Germinal center (tissue), 1 donor: ENCODE data around the gene FANCC.

ENCODE experiments used
- DNase-seq: peaks from one replicate; pipeline ENCODE4 v3.0.0; 2012; ENCODE audit warnings: mixed read lengths, low spot score

Gene FANCC

DNA sequence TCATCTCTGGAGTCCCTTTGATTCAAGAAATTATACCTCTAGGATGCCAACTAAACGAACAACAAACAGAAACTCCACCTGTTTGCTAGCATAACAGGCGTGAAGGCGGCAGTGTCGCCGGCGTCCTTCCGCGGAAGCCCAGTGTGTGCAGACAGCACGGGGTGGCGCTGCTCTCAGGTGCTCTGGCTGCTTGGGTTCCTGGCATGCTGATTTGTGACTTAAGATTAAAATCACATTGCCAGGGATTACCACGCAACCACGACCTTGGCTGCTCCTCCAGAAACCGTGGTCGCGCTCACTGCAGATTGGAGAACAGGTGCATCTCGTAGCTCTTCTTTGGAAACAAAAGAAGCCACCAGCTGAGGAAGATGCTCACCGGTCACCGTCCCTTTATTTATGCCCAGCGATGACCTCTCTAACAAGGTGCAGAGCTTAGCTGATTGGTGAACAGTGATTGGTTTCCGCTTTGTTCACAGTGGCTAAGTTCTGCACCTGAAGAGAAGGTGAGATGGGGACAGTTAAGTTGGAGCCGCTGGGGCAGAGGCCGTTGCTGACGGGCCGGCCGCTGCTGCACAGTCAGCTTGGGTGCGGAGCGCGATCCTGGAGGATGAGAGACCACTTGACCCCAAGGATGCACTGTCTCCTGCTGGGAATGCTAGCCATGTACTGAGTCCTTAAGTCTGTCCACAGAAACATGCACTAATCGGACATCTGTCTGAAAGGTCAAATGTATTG, 232.3 kb downstream of the FANCC start:
- DNase-seq = no peak

DNA sequence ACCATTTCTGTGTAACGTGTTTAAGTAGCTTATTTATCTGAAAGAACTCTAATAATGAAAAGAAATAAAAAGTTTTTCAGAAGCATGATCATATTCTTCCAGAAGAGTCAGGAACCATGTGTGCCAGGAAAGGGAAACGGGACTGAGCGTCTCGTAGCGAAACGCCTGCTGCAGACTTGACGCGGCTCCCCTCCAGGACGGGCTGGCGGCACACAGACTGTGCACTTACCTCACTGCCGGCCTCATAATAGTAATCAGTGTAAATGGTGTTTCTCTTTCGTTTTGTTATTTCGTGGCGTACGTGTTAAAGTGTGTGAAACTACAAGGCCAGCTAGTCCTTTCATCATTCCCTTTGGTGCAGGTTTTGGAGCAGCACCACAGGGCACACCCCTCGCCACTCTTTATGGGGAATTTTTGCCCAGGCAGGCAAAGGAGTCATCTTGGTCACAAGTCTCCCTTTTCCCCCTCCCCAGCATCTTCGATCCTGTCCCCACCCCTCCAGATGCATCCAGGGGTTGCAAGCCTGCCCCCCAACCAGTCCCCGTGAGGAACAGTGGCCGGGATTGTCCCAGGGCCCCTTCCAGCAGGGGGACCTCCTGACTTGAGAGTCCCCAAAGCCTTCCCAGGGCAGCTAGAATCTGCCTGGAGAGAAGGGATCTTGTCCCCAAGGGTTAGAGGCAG, 233.1 kb downstream of the FANCC start:
- DNase-seq = no peak

DNA sequence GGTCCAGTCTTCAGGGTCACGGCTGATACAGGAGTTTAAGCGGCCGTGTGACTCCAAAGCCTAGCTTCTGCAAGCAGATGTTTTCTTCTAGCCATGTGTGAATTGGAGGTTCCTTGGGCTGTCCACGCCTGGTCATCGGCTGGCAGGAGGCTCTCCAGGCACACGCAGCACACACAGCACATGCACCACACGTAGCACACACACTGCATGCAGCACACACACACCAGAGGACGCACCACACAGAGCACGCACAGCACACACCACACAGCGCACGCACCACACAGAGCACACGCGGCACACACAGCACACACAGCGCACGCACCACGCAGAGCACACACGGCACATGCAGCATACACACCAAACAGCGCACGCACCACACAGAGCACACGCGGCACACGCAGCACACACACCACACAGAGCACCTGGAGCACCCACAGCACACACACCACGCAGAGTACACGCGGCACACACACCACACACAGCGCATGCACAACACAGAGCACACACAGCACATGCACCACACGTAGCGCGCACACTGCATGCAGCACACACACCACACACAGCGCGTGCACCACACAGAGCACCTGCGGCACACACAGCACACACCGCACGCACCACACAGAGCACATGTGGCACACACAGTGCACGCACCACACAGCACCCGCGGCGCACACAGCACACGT, 234.3 kb downstream of the FANCC start:
- DNase-seq = no peak

DNA sequence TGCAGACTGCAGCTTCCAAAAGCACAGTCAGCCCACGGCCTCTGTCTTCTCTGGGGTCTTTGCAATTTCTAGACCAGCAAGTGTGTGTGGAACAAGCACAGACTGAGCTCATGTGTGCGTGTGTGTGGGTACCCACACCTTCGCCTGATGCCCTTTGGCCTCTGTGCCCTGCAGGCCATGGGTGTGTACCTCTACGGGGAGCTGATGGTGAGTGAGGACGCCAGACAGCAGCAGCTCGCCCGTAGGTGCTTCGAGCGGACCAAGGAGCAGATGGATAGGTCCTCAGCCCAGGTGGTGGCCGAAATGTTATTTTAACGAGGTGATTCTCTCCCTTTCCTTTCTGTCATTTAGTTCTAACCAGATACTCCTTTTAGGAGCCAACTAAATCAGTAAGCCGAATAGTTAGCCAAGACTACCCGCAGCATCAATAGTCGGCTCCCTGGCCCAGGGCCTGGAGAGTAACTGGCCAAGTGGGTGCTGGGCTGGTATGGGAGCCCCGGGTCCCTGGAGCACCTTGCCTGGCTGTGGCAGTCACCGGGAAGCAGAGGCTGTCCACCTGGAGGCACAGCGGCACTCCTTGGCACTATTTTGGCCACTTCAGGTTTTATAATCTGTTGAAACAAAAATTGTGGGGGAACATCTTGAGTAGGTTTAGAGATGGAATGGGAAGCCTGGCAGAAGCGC, 235.0 kb downstream of the FANCC start:
- no peak for DNase-seq

DNA sequence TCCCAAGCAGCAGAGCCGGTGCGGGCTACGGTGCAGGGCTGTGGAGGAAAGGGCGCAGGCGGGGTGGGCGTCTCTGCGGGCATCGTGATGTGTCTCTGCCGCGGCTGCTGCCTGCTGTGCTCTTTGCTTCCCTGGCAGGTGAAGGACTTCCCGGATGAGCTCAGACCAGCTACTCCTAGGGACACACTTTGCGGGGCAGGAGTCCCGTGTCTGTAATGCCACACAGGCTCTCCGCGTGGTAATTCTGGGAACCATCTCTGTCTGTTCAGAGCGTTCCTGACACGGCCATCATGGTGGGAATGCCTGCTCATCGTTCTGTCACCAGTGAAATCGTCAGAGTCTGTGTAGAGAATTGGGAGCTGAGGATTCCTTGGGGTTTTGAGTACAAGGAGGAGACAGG, 235.5 kb downstream of the FANCC start:
- no peak for DNase-seq

DNA sequence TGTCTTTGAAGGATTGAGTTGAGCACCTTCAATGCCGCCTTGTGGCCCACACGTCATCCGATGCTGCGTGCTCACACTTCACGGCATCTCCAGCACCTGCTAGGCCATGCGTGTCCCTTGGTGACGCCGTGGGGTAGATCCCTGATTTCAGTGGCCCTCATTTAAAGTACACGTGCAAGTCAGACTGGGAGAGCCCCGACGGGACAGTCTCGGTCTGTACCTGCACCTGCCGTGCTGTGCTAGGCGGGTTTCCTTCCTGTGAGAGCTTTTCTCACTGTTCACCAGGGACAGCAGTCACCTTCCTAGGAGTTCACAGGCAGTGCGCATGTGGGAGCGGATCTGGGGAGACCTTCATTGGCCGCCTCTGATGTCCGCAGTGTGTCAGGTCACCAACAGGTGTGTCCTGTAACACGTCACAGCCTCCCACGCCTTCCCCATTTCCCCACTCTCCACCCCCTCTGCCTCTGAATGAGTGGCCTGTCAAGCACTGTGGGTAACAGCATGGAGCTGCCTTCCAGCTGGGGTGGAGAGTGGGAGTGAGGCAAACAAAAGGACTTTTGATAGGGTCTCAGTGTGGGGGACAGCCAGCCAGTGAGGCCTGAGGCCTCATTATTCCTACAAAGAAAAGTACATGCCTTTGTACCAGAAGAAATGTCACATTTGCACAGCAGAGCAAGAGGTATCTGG, 236.4 kb downstream of the FANCC start:
- no peak for DNase-seq

DNA sequence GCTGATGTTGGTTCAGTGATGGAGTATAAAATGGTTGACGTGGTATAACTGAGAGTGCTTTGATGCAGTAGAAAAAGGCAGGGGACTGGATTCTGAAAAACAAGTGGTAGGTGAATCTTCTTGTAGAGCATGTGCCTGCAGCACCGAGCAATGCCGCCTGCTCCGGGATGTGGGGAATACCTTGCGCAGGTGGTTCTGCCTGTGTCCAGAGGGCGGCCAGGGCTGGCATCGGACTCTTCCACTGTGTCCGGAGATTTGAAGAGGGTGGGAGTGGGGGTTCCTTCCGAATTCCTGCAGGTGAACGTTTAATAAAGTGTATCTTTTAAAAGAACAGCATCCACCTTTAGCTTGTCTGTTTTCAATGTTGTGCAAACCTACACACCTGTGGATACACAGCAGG, 238.0 kb downstream of the FANCC start:
- no peak for DNase-seq

DNA sequence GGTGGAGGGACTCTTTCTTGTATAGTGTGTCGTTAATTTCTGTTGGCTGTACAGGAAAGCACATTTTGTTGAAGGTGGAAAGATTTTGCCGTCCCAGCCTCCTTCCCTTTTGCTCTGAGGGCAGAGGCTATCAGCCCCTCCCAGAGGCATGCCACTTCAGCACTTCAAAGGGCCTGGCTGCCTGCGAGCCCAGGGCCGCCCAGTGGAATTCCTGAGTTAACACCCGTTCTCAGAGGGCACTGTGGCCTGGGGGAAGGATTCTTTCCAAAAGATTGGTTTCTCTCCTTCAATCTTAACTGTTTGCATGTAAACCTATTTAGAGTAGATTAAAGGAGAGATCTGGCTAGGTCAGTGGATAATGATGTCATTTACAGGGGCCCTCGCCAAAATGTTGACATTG, 238.6 kb downstream of the FANCC start:
- no peak for DNase-seq

DNA sequence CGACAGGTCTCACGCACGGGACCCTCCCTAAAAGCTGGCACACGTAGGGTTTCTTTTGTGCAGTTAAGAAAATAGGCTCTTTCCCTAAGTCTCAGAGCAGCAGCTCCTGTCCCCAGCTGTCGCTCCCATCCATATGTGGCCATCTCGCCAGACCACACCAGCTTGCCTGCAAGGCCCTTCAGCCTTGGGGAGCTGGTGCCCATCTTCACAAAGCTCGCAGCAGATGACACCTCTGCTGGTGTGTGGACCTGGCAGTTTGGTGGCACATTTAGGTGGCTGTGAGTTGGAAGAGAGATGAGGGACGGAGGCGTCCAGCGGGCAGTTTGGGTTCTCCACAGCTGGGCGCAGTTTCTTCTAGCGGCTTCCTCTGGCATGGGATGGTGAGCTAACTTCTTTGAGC, 239.0 kb downstream of the FANCC start:
- no peak for DNase-seq

DNA sequence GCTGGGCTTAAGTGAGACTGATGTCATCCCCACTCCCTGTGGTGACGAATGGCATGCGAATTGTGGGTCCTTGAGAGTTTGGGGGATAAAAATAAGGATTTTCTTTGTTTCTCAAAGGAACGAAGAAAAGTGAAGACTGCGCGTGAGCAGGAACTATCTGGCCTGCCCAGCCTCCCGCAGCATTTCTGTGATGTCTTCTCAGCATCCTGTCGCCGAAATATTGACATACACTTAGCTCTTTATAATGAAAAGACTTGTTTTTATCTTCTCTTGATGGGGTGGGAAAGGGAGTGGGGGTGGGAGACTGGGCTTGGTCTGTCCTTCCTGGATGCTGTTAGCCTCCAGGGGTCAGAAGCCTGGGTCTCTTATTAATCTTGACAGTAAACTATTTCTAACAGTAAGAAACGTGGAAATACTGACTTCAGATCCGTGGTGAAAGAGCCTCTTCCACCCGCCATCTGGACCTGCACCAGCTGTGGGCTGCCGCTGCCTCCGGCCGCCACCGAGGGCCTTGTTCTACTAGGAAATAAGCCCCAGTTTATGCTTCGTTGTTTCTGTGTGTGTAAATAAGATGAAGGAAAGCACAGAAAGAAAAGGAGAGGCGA, 239.6 kb downstream of the FANCC start:
- DNase-seq = no peak

DNA sequence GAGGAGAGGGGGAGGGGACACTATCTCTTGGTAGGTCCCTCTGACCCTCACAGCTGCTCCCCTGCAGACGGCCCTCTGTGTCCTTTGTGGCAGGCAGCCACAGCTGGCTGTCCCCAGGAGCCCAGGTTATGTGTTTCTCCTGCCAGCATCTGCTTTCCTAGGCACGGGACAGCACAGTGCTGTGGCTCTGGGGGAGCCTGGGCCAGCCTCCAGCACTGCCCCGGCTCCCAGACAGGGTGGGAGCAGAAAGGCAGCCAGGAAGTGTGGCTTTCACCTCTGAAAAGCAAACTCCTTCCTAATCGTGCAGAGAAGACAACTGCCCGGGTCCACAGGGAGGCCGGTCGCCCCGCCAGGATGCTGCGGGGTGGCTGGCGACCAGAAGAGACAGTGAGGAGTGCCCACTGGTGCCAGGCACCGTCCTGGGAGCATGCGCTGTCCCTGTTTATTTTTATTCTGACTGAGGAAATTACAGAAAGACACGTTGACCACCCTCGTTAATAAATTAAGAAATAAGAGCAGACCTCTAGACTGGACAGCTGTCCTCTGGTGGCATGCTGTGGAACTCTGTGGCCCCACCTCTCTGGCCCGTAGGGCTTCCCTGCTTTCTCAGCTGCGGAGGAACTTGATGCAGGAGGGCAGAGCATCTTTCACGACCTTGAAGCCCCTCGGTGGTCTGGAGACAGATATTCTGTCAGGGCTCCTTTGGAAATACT, 240.3 kb downstream of the FANCC start:
- no peak for DNase-seq

DNA sequence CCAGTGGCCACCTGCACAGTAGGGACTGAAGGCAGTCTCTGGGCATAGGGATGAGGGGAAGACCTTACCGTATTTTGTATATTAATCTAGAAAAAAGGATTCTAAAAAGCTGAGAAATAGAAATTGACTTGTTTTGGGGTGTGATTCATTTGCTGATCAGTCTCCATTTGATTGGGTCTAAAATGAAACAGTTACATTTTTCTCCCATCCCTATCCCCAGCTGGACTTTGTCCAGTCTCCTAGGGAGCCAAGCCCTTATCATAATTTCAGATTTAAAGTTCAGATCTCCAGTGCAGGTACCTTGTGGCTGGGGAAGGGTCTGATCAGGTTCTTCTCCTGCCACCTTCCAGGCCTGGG, 240.8 kb downstream of the FANCC start:
- DNase-seq = no peak

DNA sequence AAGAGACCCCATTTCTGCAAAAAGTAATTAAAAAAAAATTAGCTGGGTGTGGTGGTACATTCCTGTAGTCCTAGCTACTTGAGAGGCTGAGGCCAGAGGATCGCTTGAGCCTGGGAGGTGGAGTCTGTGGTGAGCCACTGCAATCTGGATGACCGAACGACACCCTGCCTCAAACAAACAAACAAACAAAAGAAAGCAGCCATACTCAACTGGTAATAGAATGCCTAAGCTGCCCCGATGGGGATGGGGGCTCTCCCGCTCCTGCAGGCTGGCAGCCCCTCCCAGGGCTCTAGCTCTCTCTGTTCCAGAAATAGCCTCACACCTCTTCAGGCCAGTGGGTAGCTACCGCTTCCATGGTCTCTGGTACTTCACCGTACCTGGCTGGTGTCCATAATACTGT, 241.8 kb downstream of the FANCC start:
- no peak for DNase-seq

DNA sequence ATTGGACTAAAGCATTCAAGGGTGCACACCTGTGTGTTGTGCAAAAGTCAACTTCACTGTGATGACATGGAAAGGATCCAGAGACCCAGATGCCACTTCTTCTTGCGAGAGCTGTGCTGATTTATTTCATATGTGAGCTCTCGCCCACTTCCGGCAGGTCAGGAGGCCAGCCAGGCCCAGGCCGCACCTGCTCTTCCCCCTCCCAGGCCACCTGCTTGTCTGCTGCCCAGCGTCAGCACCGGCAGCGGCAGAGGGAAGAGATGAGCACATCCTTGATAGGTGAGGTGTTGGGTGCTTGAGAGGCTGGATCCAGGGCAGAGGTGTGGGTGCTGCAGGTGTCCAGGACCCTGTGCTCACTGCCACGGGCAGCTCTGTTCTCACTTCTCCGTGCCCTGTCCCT, 242.9 kb downstream of the FANCC start:
- DNase-seq = no peak

DNA sequence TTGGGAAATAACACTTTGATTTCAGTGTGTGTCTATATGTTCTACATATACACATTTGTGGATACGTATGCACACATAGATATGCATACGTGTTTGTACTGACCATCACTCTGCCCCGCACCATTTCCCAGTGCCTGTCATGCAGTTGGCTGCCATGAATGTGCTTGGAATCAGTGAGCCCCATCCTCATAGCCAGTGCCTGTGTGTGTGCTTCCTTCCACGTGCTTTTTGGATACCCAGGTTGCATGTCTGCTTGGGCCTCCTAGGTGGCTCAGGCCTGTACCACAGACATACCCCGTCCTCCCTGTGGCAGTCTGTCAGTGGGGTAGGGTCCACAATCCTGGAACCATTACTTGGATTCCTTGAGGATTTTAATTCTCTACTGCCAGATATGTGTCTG, 243.6 kb downstream of the FANCC start:
- no peak for DNase-seq

DNA sequence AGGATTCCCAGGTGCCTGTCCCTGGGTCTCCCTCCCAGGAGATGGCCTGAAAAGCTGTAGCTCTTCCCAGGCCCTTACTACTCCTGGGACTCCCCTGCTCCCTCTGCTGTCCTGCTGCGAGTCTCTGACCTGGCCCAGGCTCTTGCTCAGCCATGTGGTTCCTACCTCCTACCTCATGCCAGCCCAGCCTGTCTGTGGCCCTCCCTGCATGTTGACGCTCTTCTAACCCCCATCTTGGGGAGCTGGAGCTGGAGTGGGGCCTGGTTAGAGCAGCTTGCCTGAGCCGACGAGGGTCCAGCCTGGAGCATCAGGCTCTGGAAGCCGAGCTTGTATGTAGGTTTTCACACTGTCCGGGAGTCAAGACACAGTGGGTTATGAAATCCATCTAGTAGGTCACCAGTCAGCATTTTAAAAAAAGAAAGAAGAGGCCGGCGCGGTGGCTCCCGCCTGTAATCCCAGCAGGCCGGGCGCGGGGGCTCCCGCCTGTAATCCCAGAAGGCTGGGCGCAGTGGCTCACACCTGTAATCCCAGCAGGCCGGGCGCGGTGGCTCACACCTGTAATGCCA, 244.4 kb downstream of the FANCC start:
- no peak for DNase-seq

DNA sequence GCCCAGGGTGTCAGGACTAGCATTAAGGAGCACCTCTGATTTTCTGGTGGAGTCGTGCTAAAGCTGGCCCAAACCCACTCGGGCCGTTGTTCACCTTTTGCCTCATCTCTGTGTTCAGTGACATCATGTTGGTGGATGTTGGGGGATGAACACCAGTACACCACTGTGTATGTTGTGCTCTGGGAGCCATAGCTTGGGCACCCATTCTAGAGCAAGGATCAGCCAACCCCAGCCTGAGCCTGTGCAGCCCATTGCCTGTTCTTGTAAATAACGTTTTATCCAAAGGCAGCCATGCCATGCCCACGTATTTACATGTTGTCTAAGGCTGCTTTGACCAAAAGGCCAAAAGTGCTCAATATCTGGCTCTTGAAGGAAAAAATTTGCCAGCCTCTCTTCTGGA, 245.6 kb downstream of the FANCC start:
- DNase-seq = no peak

DNA sequence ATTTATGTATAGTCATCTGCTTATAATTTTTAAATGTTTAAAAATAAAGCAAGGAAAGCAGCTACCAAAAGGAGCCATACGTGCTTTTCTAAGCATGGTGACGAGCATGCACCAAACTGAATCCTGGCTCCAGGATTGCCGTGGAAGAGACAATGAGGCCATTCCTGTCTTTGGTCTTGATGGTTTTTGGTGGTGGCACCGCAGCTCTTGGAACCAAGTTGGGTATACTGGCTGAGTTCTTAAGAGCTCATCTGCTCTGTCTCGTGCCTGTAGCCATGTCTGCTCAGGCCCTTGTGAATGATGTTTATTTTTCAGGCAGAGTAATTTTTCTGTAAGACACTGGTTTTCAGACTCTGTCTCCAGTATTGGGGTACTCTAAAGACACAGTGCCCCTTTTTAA, 246.1 kb downstream of the FANCC start:
- DNase-seq = no peak

DNA sequence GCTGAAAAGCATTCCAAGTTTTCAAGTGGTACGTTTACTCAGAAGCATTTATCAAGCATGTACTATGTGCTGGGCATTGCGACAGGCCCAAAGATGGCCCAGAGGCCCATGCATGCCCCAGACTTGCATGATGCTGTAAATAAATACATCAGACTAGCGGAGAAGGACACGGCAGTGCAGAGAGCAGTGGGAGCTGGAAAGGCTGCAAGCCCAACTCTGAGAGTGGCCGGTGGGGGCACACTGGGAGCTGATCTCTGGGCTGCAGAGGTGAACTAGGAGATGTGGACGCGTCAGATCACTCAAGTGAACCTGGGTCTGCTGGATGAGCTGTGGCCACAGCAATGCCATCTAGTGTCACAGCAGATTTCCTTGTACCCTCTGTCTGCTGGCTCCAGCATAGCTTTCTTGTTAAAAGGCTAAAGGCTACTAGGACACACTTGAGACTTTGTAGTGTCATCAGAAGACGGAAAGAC, 246.9 kb downstream of the FANCC start:
- no peak for DNase-seq

DNA sequence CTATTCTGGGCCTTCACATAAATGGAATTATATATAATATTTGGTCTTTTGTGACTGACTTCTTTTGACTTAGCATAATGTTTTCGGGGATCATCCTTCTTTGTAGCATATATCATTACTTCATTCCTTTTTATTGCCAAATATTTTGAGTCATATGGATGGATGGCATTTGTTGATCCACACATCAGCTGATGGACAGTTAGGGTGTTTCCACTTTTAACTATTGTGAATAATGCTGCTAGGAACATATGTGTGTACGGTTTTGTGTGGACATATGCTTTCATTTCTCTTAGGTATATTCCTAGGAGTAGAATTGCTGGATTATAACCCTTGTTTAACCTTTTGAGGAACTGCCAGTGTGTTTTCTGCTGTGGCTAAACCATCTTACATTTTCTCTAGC, 249.6 kb downstream of the FANCC start:
- DNase-seq = no peak

DNA sequence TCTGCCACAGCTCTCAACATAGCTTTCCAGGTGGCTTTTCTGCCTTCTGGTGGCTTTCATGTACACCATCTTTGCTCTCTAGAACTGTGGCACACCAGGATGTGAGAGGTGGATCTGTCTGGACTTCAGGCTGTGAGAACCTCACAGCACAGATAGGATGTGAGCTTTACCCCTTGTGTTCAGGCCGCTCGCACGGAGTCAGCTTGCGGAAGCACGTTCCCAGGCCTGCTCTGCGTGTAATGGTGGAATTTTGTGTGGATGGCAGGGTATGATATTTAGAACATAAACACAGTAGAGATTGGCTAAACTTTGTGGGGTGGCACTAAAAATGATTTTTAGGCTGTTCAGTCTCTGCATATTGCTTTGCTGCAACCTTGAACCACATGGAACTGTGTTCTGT, 250.5 kb downstream of the FANCC start:
- DNase-seq = no peak
